Measurements from ENCODE around the gene CRYAB. TPM values are rescaled to one million over a fixed set of nuclear protein-coding genes. Genes with fewer than 3 reads are reported as not detected.

Gene CRYAB
- total RNA-seq, 2 experiments from 2014 or later = not detected

GRCh38 chr11:111937844-111938243 is 26.3 kb upstream of the CRYAB start:
- no peaks in the 10 kb centered on the region for H3K27me3 Mint-ChIP-seq
- CTCF ChIA-PET = interaction anchor here (0.7 to 1.3 kb wide), 3 partner anchors 11 to 13 kb away, joined by 3 to 5 read pairs (median 3); no protein-coding TSS in a partner anchor
- H3K4me1 Mint-ChIP-seq (ENCODE audit: low read depth) = peaks cover 39% of the 10 kb centered on the region
- Histone ChIP-seq H3K27me3 (ENCODE audit: control insufficient read depth in 1 of 2, insufficient read depth in 2 of 2, low read length in 2 of 2) (no peaks in the 10 kb centered on the region), H3K27ac (ENCODE audit: low read depth in 1 of 2, low read length in 2 of 2) (peak overlapping the region in 1 of 2 donors; percentile 28), H3K36me3 (ENCODE audit: insufficient read depth, low read length) (no peaks in the 10 kb centered on the region), H3K4me1 (ENCODE audit: insufficient read depth, low read length) (peaks cover 26% of the 10 kb centered on the region), H3K9me3 (ENCODE audit: control insufficient read depth in 1 of 2, insufficient read depth in 1 of 2, low read length in 2 of 2) (no peaks in the 10 kb centered on the region), H3K4me3 (ENCODE audit: low read length) (no peak overlapping the region)
- H3K4me3 Mint-ChIP-seq = peak overlapping the region; percentile 70
- peak overlapping the region; percentile 84 for H3K27ac Mint-ChIP-seq
- POLR2A ChIA-PET = interaction anchor here (1.6 to 4.8 kb wide), 2 partner anchors 11 to 67 kb away, joined by 5 to 49 read pairs; partner anchors contain the start of gene ALG9
- ATAC-seq (ENCODE audit: poor library complexity) = no peak
- H3K36me3 Mint-ChIP-seq (ENCODE audit: low read depth) = no peaks in the 10 kb centered on the region
- peak in 1 of 14 experiments; percentile 14 for DNase-seq
- no peaks in the 10 kb centered on the region for H3K9me3 Mint-ChIP-seq
- no peak for TF ChIP-seq CTCF (IDR thresholded peaks at IDR 0.05)
- intact Hi-C loops (cut with DNase I, micrococcal nuclease) = loop anchor here (2.0 to 5.0 kb wide), 2 partner anchors 45 to 84 kb away; no protein-coding TSS in a partner anchor

GRCh38 chr11:111937461-111937769 is 25.8 kb upstream of the CRYAB start:
- Mint-ChIP-seq H3K27me3 (no peaks in the 10 kb centered on the region), H3K27ac (peak overlapping the region; percentile 84), H3K9me3 (no peaks in the 10 kb centered on the region), H3K36me3 (ENCODE audit: low read depth) (no peaks in the 10 kb centered on the region), H3K4me1 (ENCODE audit: low read depth) (peaks cover 43% of the 10 kb centered on the region), H3K4me3 (peak overlapping the region; percentile 70)
- Histone ChIP-seq H3K27me3 (ENCODE audit: control insufficient read depth in 1 of 2, insufficient read depth in 2 of 2, low read length in 2 of 2) (no peaks in the 10 kb centered on the region), H3K4me1 (ENCODE audit: insufficient read depth, low read length) (peaks cover 26% of the 10 kb centered on the region), H3K9me3 (ENCODE audit: control insufficient read depth in 1 of 2, insufficient read depth in 1 of 2, low read length in 2 of 2) (no peaks in the 10 kb centered on the region), H3K4me3 (ENCODE audit: low read length) (peak overlapping the region; percentile 66), H3K36me3 (ENCODE audit: insufficient read depth, low read length) (no peaks in the 10 kb centered on the region), H3K27ac (ENCODE audit: low read depth in 1 of 2, low read length in 2 of 2) (peak overlapping the region in 1 of 2 donors; percentile 28)
- intact Hi-C loops (cut with DNase I, micrococcal nuclease) = loop anchor here in 1 of 2 experiments (5.0 kb wide), 1 partner anchor 85 kb away; no protein-coding TSS in a partner anchor
- DNase-seq (no peak), ATAC-seq (ENCODE audit: poor library complexity) (no peak)
- ChIA-PET CTCF (interaction anchor here (1.2 kb wide), 1 partner anchor 10 kb away, joined by 5 read pairs; no protein-coding TSS in a partner anchor), POLR2A (interaction anchor here (4.8 kb wide), 1 partner anchor 11 kb away, joined by 49 read pairs; no protein-coding TSS in a partner anchor)
- no peak for TF ChIP-seq CTCF (IDR thresholded peaks at IDR 0.05)

- intact Hi-C loops (cut with DNase I, micrococcal nuclease) = loop anchor here in 1 of 2 experiments (5.0 kb wide), 1 partner anchor 86 kb away; no protein-coding TSS in a partner anchor
- H3K27ac Mint-ChIP-seq = peak overlapping the region; percentile 84
Observed at GRCh38 chr11:111936040-111936540, 24.5 kb upstream of the CRYAB start.

More at GRCh38 chr11:111936040-111936540, 24.5 kb upstream of the CRYAB start:
- H3K27me3 ChIP-seq (ENCODE audit: control insufficient read depth in 1 of 2, insufficient read depth in 2 of 2, low read length in 2 of 2) = no peaks in the 10 kb centered on the region
- DNase-seq = no peak
- no peaks in the 10 kb centered on the region for H3K9me3 ChIP-seq (ENCODE audit: control insufficient read depth in 1 of 2, insufficient read depth in 1 of 2, low read length in 2 of 2)
- no peak overlapping the region for H3K27ac ChIP-seq (ENCODE audit: low read depth in 1 of 2, low read length in 2 of 2)
- peaks cover 43% of the 10 kb centered on the region for H3K4me1 Mint-ChIP-seq (ENCODE audit: low read depth)
- no peaks in the 10 kb centered on the region for H3K36me3 ChIP-seq (ENCODE audit: insufficient read depth, low read length)
- peak overlapping the region; percentile 85 for H3K4me3 Mint-ChIP-seq
- H3K9me3 Mint-ChIP-seq = no peaks in the 10 kb centered on the region
- ATAC-seq (ENCODE audit: poor library complexity) = no peak
- peaks cover 34% of the 10 kb centered on the region for H3K4me1 ChIP-seq (ENCODE audit: insufficient read depth, low read length)
- H3K27me3 Mint-ChIP-seq = no peaks in the 10 kb centered on the region
- no peak for TF ChIP-seq CTCF (IDR thresholded peaks at IDR 0.05)
- no peak overlapping the region for H3K4me3 ChIP-seq (ENCODE audit: low read length)
- H3K36me3 Mint-ChIP-seq (ENCODE audit: low read depth) = no peaks in the 10 kb centered on the region
- POLR2A ChIA-PET = interaction anchor here (0.8 to 4.8 kb wide), 2 partner anchors 9 to 178 kb away, joined by 3 to 49 read pairs; no protein-coding TSS in a partner anchor
- CTCF ChIA-PET = no interaction called here
